HCT116 (cell line): ENCODE measurements around the gene DHX58. TPM values are rescaled to one million over a fixed set of nuclear protein-coding genes. Genes with fewer than 3 reads are reported as not detected.

Experiments used
- ATAC-seq: fragments of 200-7000 bp; cut with Tn5 transposase; 2 replicates; pipeline ENCODE4 v1.9.1; 2020; ENCODE audit warnings: mild to moderate bottlenecking, moderate library complexity
- BruUV-seq: library from RNA; stranded (reverse); fragments of 400-500 nt; replicated peaks from 2 replicates; lab custom pipeline; 2021; lab: Mats Ljungman, UMichigan
- CTCF ChIA-PET: fragments of 300-600 bp; sonication (Branson Sonifier 250); formaldehyde crosslinking; loops from one replicate; lab custom pipeline; 2021; ENCODE audit warnings: antibody characterized with exemption; lab: Charles Lee
- POLR2A ChIA-PET: fragments of 300-600, 350-600 bp; sonication (Branson Sonifier 250); formaldehyde crosslinking; loops from one replicate; lab custom pipeline; 2021; ENCODE audit warnings: antibody characterized with exemption; lab: Charles Lee
- RAD21 ChIA-PET, 2 experiments: fragments of 300-600 bp; sonication (Branson Sonifier 250); formaldehyde crosslinking; loops; one replicate each; lab custom pipeline; 2023; ENCODE audit warnings: low total read pairs in 2 of 2; ENCODE audit not compliant: uncharacterized antibody in 2 of 2, unreplicated experiment in 2 of 2, low non-redundant PET in 1 of 2; lab: Charles Lee
- DNase-seq: peaks from one replicate; pipeline ENCODE4 v3.0.0-alpha.2; 2010; ENCODE audit warnings: low read depth, low spot score
- H2AFZ ChIP-seq: fragments of 200-600 bp; shearing (Covaris generic), sonication (generic); 2 replicates; pipeline ENCODE4 v1.6.1; 2017; ENCODE audit warnings: low read depth, mixed run types, mixed read lengths, antibody characterized with exemption, low read length; ENCODE audit not compliant: poor library complexity, severe bottlenecking
- H3K27ac ChIP-seq: 2 replicates; pipeline ENCODE4 v1.5.1; 2012; ENCODE audit warnings: low read depth, low read length
- H3K27me3 ChIP-seq: fragments of 200-600 bp; sonication (generic); 2 replicates; pipeline ENCODE4 v1.6.1; 2016; ENCODE audit warnings: mixed run types, low read length, mixed read lengths; ENCODE audit not compliant: insufficient read depth
- H3K36me3 ChIP-seq, 2 experiments: fragments of 200-500 bp in 1 of 2; fragments of 200-600 bp in 1 of 2; sonication (Bioruptor generic) in 1 of 2; sonication (generic) in 1 of 2; 2 replicates each; pipeline versions ENCODE4 v1.5.1 to v1.6.1; 2014 to 2016; ENCODE audit warnings: low read length in 2 of 2, inconsistent platforms in 1 of 2, mixed read lengths in 1 of 2, mixed run types in 1 of 2; ENCODE audit not compliant: insufficient read depth in 2 of 2, control insufficient read depth in 1 of 2
- H3K4me1 ChIP-seq, 2 experiments: fragments of 200-600 bp in 1 of 2; sonication (generic) in 1 of 2; 2 replicates each; pipeline versions ENCODE4 v1.5.1 to v1.6.1; 2012 to 2017; ENCODE audit warnings: low read length in 2 of 2, inconsistent platforms in 1 of 2, mild to moderate bottlenecking in 1 of 2, mixed read lengths in 1 of 2, mixed run types in 1 of 2, moderate library complexity in 1 of 2; ENCODE audit not compliant: insufficient read depth in 2 of 2, control insufficient read depth in 1 of 2
- H3K4me2 ChIP-seq: fragments of 200-600 bp; sonication (generic); 2 replicates; pipeline ENCODE4 v1.6.1; 2017; ENCODE audit warnings: mixed run types, low read length, mixed read lengths
- H3K4me3 ChIP-seq, 2 experiments: fragments of 200-600 bp in 1 of 2; sonication (generic) in 1 of 2; replicated peaks in 1 of 2; 2 replicates each; pipeline ENCODE4 v1.5.1; 2011 to 2016; ENCODE audit warnings: low read length in 2 of 2, control low read depth in 1 of 2, low read depth in 1 of 2, mild to moderate bottlenecking in 1 of 2, mixed read lengths in 1 of 2, mixed run types in 1 of 2
- H3K79me2 ChIP-seq: fragments of 200-600 bp; sonication (generic); 2 replicates; pipeline ENCODE4 v1.6.1; 2017; ENCODE audit warnings: mild to moderate bottlenecking, mixed run types, low read length, moderate library complexity, mixed read lengths; ENCODE audit not compliant: insufficient read depth
- H3K9ac ChIP-seq: fragments of 200-600 bp; sonication (generic); 2 replicates; pipeline ENCODE4 v1.6.1; 2016; ENCODE audit warnings: low read length, mixed read lengths
- H3K9me2 ChIP-seq: fragments of 200-600 bp; sonication (generic), shearing (Covaris generic); 2 replicates; pipeline ENCODE4 v1.6.1; 2017; ENCODE audit warnings: mixed run types, mild to moderate bottlenecking, moderate library complexity; ENCODE audit not compliant: insufficient read depth
- H3K9me3 ChIP-seq, 2 experiments: fragments of 200-500 bp in 1 of 2; fragments of 200-600 bp in 1 of 2; sonication (Bioruptor generic) in 1 of 2; sonication (generic) in 1 of 2; 2 replicates each; pipeline ENCODE4 v1.6.1; 2014 to 2017; ENCODE audit warnings: low read length in 2 of 2, mixed read lengths in 2 of 2, inconsistent platforms in 1 of 2, low read depth in 1 of 2, mild to moderate bottlenecking in 1 of 2, mixed run types in 1 of 2, moderate library complexity in 1 of 2; ENCODE audit not compliant: control insufficient read depth in 1 of 2, insufficient read depth in 1 of 2
- H4K20me1 ChIP-seq: fragments of 200-600 bp; sonication (generic), shearing (Covaris generic); 2 replicates; pipeline ENCODE4 v1.6.1; 2017; ENCODE audit warnings: mixed run types, mild to moderate bottlenecking, moderate library complexity; ENCODE audit not compliant: insufficient read depth
- CBX3 ChIP-seq: IDR thresholded peaks from 2 replicates; pipeline ENCODE4 v1.6.1; 2012; ENCODE audit warnings: low read depth
- CEBPB ChIP-seq: IDR thresholded peaks from 2 replicates; pipeline ENCODE4 v1.6.1; 2012; ENCODE audit warnings: low read depth
- EGR1 ChIP-seq: IDR thresholded peaks from 2 replicates; pipeline ENCODE4 v1.6.1; 2012; ENCODE audit warnings: low read depth
- ELF1 ChIP-seq: IDR thresholded peaks from 2 replicates; pipeline ENCODE4 v1.6.1; 2012; ENCODE audit warnings: low read depth, borderline replicate concordance
- EZH2 ChIP-seq: fragments of 200-600 bp; sonication (generic); IDR thresholded peaks from 2 replicates; pipeline ENCODE4 v1.6.1; 2017; ENCODE audit warnings: antibody characterized with exemption, mixed run types
- JUND ChIP-seq: IDR thresholded peaks from 2 replicates; pipeline ENCODE4 v1.6.1; 2012
- POLR2A ChIP-seq: IDR thresholded peaks from 2 replicates; pipeline ENCODE4 v1.7.0; 2011; ENCODE audit warnings: borderline replicate concordance; ENCODE audit not compliant: insufficient read depth, insufficient read length; ENCODE audit errors: extremely low read depth
- POLR2AphosphoS5 ChIP-seq: IDR thresholded peaks from 2 replicates; pipeline ENCODE4 v1.6.1; 2011; ENCODE audit warnings: mild to moderate bottlenecking, low read depth, low read length, moderate library complexity
- RAD21 ChIP-seq: IDR thresholded peaks from 2 replicates; pipeline ENCODE4 v1.6.1; 2012; ENCODE audit warnings: low read depth, mild to moderate bottlenecking
- SP1 ChIP-seq: IDR thresholded peaks from 2 replicates; pipeline ENCODE4 v1.6.1; 2012; ENCODE audit warnings: low read depth
- SRF ChIP-seq: IDR thresholded peaks from 2 replicates; pipeline ENCODE4 v1.6.1; 2012; ENCODE audit warnings: low read depth
- TCF7L2 ChIP-seq: IDR thresholded peaks from 2 replicates; pipeline ENCODE4 v1.7.0; 2011; ENCODE audit warnings: borderline replicate concordance, inconsistent platforms; ENCODE audit not compliant: insufficient read depth, insufficient read length; ENCODE audit errors: extremely low read depth
- ZFX ChIP-seq: fragments of 450-650 bp; IDR thresholded peaks from 2 replicates; pipeline ENCODE4 v1.6.1; 2017
- ZNF274 ChIP-seq: fragments of 200-500 bp; sonication (Bioruptor generic); IDR thresholded peaks from 2 replicates; pipeline ENCODE4 v1.6.1; 2014; ENCODE audit warnings: mild to moderate bottlenecking, low read depth, low read length, inconsistent platforms
- intact Hi-C: fragments of 100-400 bp; cut with micrococcal nuclease; formaldehyde crosslinking; loops from 2 replicates; pipeline ENCODE4 v1.10.0; 2022
- total RNA-seq: library from RNA; stranded (reverse); gene quantifications from one replicate; pipeline ENCODE4 v1.2.1, GENCODE V29; 2021; ENCODE audit not compliant: unreplicated experiment
- TF ChIP-seq, protein P1 (sequence below): IDR thresholded peaks from 2 replicates; pipeline ENCODE4 v1.6.1; 2012
- TF ChIP-seq, protein P2 (sequence below): IDR thresholded peaks from 2 replicates; pipeline ENCODE4 v1.6.1; 2011; ENCODE audit warnings: mild to moderate bottlenecking, low read length, moderate library complexity; ENCODE audit not compliant: insufficient replicate concordance; ENCODE audit errors: extremely low read depth
- TF ChIP-seq, protein P3 (sequence below): IDR thresholded peaks from 2 replicates; pipeline ENCODE4 v1.6.1; 2012
- TF ChIP-seq, protein P4 (sequence below): IDR thresholded peaks from 2 replicates; pipeline ENCODE4 v1.6.1; 2012; ENCODE audit warnings: low read depth

The DHX58 gene
- total RNA-seq, 1 experiment from 2014 or later = 1.2 TPM

DNA sequence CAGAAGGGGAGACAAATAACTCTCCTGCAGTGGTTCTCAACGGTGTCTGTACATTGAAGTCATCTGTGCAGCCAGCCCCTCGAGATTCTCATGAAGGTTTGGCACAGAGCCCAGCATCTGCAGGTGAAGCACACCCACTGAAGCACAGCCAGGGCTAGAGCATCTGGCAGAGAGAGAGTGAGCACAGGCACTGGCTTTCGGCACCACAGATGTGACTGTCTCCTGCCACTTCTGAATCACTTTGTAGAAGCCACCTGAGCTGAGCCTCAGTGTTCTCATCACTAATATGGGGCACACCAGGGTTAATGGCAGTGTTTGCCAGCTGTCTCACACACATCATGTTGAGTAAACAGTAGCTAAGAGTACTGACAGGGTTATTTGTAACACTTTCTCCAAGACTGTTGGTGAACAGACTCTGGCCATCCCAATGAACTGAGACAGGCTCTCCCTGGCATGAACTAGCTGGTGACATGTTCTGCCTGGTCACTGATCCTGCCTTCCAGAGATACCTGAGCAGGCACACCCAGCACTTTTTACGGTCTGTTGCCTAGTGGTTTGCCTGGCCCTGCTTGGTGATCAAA, 21.0 kb upstream of the DHX58 start:
- Histone ChIP-seq H3K9ac (no peak overlapping the region), H3K9me3 (no peaks in the 10 kb centered on the region), H3K36me3 (peaks cover 11 to 22% of the 10 kb centered on the region in 2 experiments; a peak in 3 of 4 replicates), H3K4me1 (peaks cover 0 to 11% of the 10 kb centered on the region in 2 experiments; a peak in 2 of 4 replicates), H3K27ac (no peak overlapping the region), H3K27me3 (no peaks in the 10 kb centered on the region), H3K79me2 (peaks cover 84% of the 10 kb centered on the region), H2AFZ (no peak overlapping the region), H3K9me2 (no peaks in the 10 kb centered on the region), H3K4me3 (no peak overlapping the region), H3K4me2 (no peak overlapping the region), H4K20me1 (no peaks in the 10 kb centered on the region)
- no TSS peak for BruUV-seq
- ChIA-PET CTCF (no interaction called here), RAD21 (no interaction called here), POLR2A (no interaction called here)
- intact Hi-C loops = no loop called here
- no peak for DNase-seq
- no peak for ATAC-seq
- TF ChIP-seq CBX3 (no peak), RAD21 (no peak), ZNF274 (no peak), ZFX (no peak), SP1 (no peak), JUND (no peak), POLR2A (no peak), POLR2AphosphoS5 (no peak), ELF1 (no peak), CEBPB (no peak), TCF7L2 (no peak), EGR1 (no peak), EZH2 (no peak), SRF (no peak)
- TF ChIP-seq, protein P1, sequence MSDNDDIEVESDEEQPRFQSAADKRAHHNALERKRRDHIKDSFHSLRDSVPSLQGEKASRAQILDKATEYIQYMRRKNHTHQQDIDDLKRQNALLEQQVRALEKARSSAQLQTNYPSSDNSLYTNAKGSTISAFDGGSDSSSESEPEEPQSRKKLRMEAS = no peak
- TF ChIP-seq, protein P2, sequence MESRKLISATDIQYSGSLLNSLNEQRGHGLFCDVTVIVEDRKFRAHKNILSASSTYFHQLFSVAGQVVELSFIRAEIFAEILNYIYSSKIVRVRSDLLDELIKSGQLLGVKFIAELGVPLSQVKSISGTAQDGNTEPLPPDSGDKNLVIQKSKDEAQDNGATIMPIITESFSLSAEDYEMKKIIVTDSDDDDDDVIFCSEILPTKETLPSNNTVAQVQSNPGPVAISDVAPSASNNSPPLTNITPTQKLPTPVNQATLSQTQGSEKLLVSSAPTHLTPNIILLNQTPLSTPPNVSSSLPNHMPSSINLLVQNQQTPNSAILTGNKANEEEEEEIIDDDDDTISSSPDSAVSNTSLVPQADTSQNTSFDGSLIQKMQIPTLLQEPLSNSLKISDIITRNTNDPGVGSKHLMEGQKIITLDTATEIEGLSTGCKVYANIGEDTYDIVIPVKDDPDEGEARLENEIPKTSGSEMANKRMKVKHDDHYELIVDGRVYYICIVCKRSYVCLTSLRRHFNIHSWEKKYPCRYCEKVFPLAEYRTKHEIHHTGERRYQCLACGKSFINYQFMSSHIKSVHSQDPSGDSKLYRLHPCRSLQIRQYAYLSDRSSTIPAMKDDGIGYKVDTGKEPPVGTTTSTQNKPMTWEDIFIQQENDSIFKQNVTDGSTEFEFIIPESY = no peak
- TF ChIP-seq, protein P3, sequence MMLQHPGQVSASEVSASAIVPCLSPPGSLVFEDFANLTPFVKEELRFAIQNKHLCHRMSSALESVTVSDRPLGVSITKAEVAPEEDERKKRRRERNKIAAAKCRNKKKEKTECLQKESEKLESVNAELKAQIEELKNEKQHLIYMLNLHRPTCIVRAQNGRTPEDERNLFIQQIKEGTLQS = no peak
- TF ChIP-seq, protein P4, sequence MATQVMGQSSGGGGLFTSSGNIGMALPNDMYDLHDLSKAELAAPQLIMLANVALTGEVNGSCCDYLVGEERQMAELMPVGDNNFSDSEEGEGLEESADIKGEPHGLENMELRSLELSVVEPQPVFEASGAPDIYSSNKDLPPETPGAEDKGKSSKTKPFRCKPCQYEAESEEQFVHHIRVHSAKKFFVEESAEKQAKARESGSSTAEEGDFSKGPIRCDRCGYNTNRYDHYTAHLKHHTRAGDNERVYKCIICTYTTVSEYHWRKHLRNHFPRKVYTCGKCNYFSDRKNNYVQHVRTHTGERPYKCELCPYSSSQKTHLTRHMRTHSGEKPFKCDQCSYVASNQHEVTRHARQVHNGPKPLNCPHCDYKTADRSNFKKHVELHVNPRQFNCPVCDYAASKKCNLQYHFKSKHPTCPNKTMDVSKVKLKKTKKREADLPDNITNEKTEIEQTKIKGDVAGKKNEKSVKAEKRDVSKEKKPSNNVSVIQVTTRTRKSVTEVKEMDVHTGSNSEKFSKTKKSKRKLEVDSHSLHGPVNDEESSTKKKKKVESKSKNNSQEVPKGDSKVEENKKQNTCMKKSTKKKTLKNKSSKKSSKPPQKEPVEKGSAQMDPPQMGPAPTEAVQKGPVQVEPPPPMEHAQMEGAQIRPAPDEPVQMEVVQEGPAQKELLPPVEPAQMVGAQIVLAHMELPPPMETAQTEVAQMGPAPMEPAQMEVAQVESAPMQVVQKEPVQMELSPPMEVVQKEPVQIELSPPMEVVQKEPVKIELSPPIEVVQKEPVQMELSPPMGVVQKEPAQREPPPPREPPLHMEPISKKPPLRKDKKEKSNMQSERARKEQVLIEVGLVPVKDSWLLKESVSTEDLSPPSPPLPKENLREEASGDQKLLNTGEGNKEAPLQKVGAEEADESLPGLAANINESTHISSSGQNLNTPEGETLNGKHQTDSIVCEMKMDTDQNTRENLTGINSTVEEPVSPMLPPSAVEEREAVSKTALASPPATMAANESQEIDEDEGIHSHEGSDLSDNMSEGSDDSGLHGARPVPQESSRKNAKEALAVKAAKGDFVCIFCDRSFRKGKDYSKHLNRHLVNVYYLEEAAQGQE = no peak
